ENCODE measurements around the gene FBXW11.

The FBXW11 gene

DNA sequence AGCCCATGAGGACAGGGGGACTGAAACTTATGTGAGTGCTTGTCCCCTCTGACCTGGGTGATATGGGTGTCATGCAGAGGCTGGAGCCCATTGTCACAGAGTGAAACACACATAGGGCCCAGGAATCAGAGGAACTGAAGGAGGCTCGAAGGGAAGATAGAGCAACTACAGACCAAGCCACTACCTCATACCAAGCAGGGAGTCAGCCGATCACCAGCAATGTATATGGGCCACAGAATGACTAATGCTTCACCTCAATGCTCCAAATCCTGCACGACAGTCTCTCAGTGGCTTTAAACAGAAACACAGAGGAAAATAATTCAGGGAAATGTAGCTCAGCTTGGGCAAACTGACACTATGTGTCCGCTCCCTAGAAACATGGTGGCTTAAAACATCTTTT lies 8.9 kb upstream of the FBXW11 start:
- DNase-seq = no peak

DNA sequence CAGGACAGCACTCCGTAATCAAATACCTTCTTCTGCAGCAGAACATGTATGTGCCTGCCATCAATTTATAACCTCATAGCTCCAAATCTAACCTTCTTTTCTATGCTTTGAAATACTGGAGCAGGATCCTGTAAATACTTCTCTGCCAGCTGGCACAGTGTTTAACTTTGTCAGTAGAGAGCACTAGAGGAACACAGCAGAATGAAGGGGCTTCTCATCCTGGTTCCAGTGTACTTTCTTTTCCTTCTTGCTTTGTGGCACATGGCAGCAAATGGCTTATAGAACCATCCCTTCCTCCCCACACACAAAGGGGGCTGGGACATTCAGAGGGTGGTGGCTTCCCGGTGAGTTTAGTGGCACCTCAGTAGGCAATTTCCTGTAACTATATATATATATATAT lies 3.8 kb upstream of the FBXW11 start:
- DNase-seq = no peak

DNA sequence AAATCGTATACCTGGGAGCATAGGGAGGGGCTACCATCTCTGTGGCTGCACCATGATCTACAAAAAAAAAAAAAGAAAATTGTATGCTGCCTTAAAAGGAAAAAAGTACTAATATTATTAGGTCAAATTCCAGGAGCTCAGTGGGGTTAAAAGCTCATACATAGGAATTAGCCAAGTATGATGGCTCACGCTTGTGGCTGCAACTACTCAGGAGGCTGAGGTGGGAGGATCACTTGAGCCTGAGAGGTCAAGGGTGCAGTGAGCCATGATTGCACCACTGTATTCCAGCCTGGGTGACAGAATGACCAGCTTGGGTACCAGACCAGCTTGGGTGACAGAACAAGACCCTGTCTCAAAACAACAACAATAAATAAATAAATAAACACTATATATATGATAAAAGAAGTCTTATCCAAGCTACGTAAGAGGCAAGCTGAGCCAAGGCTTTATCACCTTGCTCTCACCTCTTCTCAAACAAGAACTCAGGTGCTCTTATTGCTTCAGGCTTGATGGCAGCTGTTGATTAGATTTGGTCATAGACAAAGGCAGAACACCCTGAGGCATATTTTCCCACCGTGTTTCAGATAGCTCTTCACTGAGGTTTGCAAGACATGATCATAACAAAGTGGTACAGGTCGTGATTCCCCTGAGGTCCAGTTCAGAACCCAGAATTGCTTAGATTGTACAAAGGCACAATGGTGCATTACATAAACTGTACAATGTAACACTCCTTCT lies 3.3 kb upstream of the FBXW11 start:
- no peak for DNase-seq

DNA sequence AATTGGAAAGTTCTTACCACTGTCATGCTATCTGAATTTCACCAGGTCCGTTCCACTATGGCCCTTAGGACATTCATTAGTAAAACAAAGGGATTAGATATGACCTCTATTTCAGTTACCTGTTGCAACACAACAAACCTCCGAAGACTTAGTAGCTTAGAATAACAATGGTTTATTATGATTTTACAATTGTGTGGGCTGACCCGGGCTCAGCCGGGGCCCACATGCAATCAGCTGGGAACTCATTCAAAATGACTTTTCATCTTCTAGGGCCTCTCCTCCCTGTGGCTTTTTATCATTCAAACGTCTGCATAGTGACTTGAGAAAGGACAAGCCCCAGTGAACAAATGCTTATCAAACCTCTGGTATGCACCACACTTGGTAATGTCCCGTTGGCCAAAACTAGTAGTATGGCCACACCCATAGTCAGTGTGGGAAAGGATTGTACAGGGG lies 2.3 kb upstream of the FBXW11 start:
- no peak for DNase-seq

DNA sequence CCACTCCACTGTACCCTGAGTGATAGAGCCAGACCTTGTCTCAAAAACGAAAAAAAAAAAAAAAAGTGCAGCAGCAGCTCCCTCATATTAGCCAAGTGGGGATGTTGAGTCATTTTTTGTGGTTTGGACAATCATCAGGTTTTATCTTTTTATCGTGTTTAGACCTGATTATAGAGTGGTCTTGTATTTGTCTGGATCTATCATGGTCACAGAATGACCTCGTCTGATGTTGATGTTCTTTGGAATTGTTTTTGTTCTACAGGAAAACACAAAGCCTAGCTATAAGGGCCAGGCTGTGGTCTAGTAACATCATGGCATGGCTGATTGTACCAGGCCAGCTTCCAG lies 1.6 kb upstream of the FBXW11 start:
- DNase-seq = no peak

DNA sequence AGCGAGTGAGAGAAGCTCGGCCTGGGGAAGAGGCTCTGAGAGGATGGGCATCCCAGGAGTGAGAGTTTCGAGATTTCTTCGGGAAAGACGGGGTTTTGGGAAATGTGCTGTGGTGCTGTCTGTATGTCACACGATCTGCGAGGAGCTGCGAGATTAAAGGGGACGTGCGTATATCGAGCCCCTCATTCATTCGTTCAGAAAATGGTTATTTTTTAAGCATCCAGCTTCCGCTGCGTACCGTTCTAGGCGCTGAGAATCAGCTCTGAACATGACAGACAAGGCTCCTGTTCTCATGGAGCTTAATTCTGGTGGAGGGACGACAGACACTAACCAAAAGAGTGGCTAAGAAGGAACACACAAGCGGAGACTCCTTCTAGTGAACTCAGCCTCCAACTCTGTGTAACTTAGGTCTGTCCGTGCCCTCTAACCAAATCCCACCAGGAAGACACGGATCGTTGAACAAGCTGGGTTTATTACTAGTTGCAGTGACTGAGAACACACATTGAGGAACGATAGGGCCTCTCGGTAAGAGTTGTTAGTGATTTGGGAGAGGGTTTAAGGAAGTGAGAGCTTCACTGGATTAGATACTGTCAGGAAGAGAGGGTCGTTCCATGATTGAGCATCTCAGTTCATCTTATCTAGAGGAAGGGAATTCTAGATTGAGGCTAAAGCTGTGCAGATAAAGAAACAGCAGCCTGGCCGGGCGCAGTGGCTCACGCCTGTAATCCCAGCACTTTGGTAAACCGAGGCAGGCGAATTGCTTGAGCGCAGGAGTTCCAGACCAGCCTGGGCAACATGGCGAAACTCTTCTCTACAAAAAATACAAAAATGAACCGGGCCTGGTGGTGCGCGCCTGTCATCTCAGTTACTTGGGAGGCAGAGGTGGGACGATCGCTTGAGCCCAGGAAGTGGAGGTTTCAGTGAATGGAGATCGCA lies 1.0 kb upstream of the FBXW11 start:
- DNase-seq = no peak

DNA sequence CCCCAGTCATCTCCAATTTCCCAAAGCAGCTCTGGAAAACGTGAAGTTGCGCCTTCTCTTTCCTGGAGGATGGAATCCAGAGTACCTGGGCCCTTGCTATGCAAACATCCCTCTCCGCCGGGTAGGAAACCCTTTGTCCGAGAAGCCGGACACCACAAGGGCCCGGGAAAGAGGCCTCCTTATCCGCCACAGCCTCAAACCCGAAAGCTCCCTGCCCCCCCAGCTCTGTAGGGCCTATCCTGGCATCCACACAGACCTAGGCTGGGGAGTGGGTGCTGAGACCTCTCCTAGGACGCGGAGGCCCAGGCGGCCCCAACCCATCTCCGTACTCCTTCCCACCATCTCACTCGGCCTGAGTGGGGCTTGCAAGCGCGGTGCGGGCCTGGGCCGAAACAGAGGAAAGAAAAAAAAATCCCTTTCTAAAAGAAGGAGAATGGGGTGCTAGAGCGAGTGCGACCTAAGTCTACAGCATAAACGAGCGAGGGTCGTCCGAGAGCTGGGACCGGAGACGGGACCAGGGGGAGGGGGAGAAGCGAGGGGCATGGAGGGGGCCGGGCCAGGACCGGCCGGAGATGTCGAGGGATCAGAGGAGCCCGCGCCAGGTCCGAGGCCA lies 624 bp downstream of the FBXW11 start:
- peak in 1 of 2 donors; percentile 24 for DNase-seq

DNA sequence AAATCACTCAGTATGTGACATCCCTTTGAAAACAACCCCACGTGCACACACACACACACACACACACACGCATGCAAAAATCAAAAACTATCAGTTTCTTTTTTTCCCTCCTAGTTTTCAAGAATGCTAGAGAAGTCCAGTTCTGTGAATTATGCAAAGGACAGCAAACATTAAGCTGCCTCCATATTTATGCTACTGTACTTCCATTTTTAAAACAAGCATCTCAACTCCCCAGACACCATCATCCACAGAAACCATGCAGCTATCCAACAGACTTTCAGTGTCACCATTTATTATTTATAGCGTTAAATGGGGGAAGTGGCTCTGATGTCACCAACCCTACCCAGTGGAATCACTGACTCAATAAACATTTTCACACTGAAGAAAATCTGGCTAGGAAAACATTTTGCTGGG lies 1.6 kb downstream of the FBXW11 start:
- peak; percentile 21 to 46 for DNase-seq

DNA sequence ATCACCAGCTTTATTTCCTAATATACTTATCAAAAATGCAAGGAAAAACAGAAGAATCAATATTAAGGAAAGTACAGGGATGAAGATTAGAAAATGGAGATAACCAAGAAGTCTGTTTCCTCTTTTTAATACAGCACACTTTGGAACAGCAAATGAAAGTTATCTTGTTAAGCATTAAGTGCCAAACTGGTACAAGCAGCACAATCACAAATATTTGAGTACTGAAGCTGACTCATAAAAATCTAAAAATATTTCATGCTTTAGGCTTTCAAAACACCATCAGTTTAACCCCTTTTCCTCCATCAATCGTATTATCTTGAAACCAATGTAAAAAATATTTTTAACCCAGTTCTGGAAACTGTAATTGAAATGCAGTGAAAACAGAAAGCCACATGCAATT lies 2.7 kb downstream of the FBXW11 start:
- no peak for DNase-seq

DNA sequence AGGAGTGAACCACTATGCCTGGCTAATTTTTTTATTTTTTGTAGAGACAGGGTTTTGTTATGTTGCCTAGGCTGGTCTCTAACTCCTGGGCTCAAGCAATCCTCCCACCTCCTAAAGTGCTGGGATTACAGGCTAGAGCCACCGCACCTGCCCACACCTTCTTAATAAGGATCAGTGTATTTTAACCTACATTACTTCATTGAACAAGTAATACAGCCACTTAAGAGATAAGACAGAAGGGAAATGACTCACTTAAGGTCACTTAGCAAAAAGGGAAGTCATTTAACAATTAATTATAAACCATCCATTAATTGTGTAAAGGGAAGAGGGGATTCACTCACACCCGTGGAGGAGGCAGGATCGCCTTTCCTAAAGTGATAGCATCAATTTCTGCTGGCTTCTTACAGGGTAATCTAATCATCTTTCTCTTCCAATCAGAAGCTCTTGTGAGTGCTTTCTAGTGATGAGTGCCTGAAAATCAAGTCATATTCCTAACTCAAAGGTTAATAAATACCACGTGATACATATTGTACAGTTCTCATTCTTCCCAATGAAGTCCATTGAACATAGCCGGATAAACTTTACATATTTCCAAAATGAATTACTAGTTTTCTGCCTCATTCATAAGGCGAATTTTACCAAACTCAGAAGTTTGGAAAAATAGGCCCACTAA lies 3.5 kb downstream of the FBXW11 start:
- no peak for DNase-seq

DNA sequence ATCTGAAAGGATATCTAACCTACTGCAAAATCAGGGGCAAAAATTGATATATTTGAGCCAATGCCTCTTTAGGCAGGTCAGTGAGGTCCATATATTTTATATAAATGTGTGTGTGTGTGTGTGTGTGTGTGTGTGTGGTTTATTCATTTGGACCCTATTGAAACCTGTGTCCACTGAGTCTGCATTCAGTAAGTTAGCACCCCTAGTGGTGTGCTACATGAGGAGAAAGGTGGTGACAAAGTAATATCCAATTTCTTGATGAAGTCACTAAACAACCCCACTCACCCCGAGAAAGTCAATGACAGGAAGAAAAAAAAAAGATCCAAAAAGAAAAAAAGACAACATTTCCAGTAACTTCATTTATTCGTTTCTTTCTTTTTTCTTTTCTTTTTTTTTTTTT lies 4.1 kb downstream of the FBXW11 start:
- no peak for DNase-seq

DNA sequence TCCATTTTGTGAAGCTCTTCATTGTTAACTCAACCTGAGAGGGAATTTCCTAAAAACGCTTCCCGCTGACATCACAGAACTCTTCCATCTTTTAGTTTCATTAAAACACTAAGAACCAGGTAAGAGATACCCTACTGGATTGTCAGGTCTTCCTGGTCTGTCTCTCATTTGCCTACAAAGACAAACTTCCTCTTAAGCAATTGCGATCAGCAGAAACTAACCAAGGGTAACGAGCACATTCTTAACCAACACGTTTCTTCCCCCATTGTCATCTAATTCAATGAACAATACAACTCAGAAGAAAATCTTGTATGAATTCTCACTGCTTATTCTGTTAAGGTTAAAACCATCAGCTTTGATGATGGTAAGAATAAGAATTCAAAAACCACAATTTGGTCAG lies 6.6 kb downstream of the FBXW11 start:
- no peak for DNase-seq

DNA sequence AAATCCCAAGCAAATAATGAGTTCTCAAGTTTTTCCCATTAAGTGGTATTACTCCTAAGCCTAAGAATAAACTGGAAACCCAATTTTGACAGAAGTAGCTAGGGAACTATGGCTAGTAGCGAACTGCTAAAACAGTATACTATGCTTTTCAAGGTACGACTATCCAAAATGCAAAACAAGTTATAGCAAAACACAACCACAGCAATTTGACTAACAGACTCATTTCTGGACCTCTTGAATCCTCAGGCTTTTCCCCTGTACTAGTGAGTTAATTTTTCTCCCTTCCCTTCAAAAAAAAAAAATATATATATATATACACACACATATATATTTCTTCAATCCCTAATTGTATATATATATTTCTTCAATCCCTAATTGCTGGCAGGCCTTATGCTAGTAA lies 7.3 kb downstream of the FBXW11 start:
- DNase-seq = no peak

DNA sequence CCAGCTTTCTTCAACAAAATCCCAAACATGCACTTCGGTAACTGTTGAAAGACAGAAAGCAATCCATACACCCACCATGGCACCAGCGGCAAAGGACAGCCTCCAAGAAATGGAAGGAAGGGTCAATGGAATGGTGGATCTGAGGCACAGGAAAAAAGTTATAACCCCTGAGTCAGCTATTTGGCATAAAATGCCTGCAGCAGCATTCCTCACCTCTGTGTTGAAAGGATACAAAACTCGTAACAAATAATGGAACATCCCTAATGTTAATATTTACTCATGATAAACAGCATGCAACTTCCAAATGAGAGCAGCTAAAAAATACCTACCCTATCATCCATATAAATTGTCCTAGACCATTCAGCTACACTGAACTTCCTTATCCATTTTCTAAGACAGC lies 9.4 kb downstream of the FBXW11 start:
- DNase-seq = no peak

DNA sequence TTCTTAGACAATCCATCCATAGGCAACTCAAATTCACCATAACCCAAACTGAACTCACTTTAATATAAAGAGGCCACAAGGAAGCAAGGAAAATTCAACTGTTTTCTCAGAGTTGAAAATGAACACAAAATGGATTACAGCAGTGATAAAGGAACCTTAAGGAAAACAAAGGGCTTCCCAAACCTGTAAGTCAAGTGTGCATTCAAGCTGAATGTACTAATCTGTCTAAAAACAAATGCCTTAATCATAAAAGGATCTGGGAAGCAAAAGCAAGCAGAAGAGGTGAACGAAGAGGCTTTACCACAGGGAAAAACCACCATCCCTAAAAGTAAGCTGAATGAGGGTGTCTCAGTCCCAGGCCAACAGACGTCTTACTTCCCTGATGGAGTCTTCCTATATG lies 13.6 kb downstream of the FBXW11 start:
- no peak for DNase-seq

DNA sequence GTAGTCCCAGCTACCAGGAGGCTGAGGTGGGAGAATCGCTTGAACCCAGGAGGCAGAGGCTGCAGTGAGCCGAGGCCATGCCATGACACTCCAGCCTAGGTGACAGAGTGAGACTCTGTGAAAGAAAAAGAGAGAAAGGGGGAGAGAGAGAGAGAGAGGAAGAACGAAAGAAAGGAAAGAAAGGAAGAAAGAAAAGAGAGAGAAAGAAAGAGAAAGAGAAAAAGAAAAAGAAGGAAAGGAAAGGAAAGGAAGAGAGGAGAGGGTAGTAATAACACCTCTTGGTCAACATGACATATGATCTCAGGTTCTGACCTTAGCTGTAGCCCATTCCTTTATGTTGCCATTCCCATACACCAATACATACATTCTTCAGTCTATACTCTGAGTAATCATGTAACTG lies 14.1 kb downstream of the FBXW11 start:
- no peak for DNase-seq

DNA sequence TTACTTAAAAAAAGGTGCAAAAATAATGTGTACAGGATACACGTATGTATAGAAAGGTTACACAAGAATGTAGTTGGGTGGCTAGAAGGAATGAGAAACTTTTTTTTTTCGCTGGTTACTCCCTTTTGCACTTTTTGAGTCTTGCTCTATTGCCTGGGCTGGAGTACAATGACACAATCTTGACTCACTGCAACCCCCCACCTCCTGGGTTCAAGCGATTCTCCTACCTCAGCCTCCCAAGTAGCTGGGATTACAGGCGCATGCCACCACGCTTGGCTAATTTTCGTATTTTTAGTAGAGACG lies 15.8 kb downstream of the FBXW11 start:
- DNase-seq = no peak

DNA sequence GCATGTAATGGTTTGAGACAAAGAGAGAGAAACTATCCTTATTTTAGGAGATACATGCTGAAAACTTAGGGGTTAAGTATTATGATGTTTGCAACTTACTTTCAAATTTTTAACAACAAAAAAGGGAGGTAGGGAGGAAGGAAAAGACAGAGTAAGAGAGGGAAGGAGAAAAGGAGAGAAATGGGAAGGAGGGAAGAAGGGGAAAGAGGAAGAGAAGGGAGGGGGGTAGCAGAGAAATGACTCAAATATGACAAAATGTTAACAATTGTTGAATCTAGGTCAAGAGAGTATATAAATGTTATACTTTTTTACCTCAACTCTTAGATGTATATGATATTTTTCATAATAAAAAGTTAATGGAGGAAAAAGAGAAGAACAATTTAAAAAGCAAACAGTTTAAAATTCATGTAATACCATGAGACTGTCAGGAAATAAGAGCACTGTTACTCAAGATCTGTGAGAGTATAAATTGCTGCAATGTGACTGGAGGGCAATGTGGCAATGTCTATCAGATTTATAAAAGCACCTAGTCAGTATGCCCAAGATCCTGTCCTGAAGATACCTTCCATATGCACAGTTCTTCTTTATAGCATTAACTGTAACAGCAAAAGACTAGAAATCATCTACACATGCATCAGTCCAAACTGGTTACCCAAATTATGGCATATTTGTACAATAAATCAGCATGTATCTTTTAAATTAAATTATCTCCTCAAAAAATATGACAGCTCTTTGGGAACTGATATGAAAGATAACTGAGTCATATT lies 16.3 kb downstream of the FBXW11 start:
- DNase-seq = no peak

DNA sequence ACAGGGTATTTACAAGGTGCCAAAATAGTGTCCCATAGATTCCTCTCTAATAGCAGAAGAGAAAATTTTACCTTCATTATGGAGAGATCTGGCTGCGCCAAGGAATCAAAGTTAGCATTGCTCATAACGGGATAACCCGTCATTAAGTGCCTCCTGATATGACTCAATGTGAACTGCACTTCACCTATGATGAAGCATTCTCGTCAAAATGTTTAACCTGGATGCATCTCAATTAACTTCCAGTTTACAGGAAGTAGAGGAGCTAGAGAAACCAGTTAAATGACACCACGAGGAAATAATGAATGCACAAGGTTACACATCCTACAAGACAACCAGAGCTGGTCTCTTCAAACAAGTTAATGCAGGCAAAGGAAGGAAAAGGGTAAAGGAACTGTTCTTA lies 17.2 kb downstream of the FBXW11 start:
- no peak for DNase-seq

DNA sequence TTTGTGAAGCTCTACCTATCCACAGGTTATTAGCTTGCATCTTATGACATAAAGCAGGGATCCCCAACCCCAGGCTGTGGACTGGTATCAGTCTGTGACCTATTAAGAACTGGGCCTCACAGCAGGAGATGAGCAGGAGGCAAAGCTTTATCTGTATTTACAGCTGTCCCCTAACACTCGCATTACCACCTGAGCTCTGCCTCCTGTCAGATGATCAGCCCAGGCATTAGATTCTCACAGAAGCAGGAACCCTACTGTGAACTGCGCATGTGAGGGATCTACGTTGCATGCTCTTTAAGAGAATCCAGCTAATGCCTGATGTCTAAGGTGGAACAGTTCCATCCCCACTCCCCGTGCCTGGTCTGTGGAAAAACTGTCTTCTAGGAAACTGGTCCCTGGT lies 19.7 kb downstream of the FBXW11 start:
- no peak for DNase-seq

DNA sequence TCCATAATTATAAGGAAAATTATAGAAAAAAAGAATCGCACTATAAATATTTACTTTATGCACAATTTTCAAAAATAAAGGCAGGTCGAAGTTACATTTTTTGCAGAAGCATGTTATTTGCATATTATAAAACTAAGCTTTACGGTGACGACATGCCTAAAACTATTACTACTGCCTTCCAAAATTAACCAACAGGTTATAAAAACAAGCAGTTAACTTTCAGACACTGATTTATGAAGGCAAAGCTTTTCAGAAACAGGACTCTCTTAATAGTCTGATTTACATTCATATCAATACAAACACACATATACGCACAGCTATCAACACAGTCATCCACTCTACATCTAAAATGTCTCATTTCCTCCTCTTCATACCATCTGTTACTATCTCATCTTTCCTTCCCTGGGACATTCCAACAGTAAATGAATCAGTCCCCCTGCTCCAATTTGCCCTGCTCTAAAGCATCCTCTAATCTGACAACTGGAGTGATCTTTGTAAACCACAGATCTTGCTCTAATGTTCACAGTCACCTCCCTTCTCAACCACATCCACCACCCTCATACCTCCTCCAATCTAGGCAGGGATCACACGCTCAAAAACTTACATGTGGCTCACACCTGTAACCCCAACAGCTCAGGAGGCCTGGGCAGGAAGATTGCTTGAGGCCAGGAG lies 21.6 kb downstream of the FBXW11 start:
- DNase-seq = peak in 1 of 2 donors; percentile 17

DNA sequence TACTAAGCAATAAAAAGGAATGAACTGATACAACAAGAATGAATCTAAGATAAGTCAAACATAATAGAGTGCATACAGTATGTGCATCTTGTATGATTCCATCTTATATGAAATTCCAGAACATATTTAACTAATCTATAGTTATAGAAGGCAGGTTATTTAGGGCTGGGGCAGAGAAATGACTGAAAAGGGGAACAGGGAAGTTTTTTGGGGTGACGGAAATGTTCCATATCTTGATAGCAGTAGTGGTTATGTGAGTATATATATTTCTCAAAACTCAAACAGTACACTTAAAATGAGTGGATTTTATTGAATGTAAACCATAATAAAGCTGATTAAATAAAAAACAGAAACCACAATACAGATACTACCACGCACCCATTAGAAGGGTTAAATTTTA lies 24.6 kb downstream of the FBXW11 start:
- no peak for DNase-seq
